GM12878 (cell line): ENCODE measurements around the gene ETS1. TPM values are rescaled to one million over a fixed set of nuclear protein-coding genes. Genes with fewer than 3 reads are reported as not detected.

Experiments used
- BCLAF1 ChIP-seq: fragments of 450-650 bp; IDR thresholded peaks from 2 replicates; pipeline ENCODE4 v1.6.1; 2017; ENCODE audit warnings: antibody characterized with exemption, mild to moderate bottlenecking, moderate library complexity
- BHLHE40 ChIP-seq, 2 experiments: fragments of 450-650 bp in 1 of 2; IDR thresholded peaks; 2 replicates each; pipeline ENCODE4 v1.6.1; 2011 to 2017; ENCODE audit warnings: low read depth in 2 of 2, borderline replicate concordance in 1 of 2, improper control_type of control experiment in 1 of 2, low read length in 1 of 2, mild to moderate bottlenecking in 1 of 2
- CEBPZ ChIP-seq: fragments of 150-350 bp; IDR thresholded peaks from 2 replicates; pipeline ENCODE4 v1.6.1; 2016; ENCODE audit warnings: low read depth, low read length
- CHD2 ChIP-seq: IDR thresholded peaks from 2 replicates; pipeline ENCODE4 v1.6.1; 2011; ENCODE audit warnings: low read depth, low read length, improper control_type of control experiment, borderline replicate concordance
- CTCF ChIP-seq, 3 experiments: IDR thresholded peaks in 2 of 3; conservative IDR thresholded peaks in 1 of 3; 2 replicates each; pipeline ENCODE4 v1.5.1; 2011; ENCODE audit warnings: low read depth in 3 of 3, low read length in 3 of 3, mild to moderate bottlenecking in 3 of 3, control low read depth in 2 of 3, moderate library complexity in 2 of 3, inconsistent platforms in 1 of 3, mixed read lengths in 1 of 3; ENCODE audit not compliant: control insufficient read depth in 2 of 3, insufficient read depth in 1 of 3; ENCODE audit errors: extremely low read depth in 1 of 3
- ELK1 ChIP-seq: IDR thresholded peaks from 2 replicates; pipeline ENCODE4 v1.6.1; 2012; ENCODE audit warnings: low read depth, low read length, improper control_type of control experiment
- ESRRA ChIP-seq: IDR thresholded peaks from 2 replicates; pipeline ENCODE4 v1.6.1; 2012; ENCODE audit warnings: mild to moderate bottlenecking, low read length, improper control_type of control experiment
- NBN ChIP-seq: fragments of 450-650 bp; IDR thresholded peaks from 2 replicates; pipeline ENCODE4 v1.6.1; 2016
- NFIC ChIP-seq: IDR thresholded peaks from 2 replicates; pipeline ENCODE4 v1.6.1; 2012; ENCODE audit warnings: low read depth, mild to moderate bottlenecking, inconsistent platforms, low read length, moderate library complexity
- NR2C1 ChIP-seq: fragments of 450-650 bp; IDR thresholded peaks from 2 replicates; pipeline ENCODE4 v1.6.1; 2017; ENCODE audit warnings: antibody characterized with exemption, mild to moderate bottlenecking, moderate library complexity
- POLR2AphosphoS2 ChIP-seq: IDR thresholded peaks from 2 replicates; pipeline ENCODE4 v1.6.1; 2011; ENCODE audit warnings: low read depth, mild to moderate bottlenecking, low read length, improper control_type of control experiment, moderate library complexity
- RAD21 ChIP-seq: IDR thresholded peaks from 2 replicates; pipeline ENCODE4 v1.6.1; 2011; ENCODE audit warnings: mild to moderate bottlenecking, low read depth, low read length, moderate library complexity; ENCODE audit not compliant: insufficient read depth
- RAD51 ChIP-seq: fragments of 450-650 bp; IDR thresholded peaks from 2 replicates; pipeline ENCODE4 v1.6.1; 2016; ENCODE audit warnings: moderate library complexity, mild to moderate bottlenecking, inconsistent platforms
- RFX5 ChIP-seq: IDR thresholded peaks from 2 replicates; pipeline ENCODE4 v1.6.1; 2011; ENCODE audit warnings: low read depth, low read length, improper control_type of control experiment
- TARDBP ChIP-seq: IDR thresholded peaks from 2 replicates; pipeline ENCODE4 v1.6.1; 2016; ENCODE audit warnings: borderline replicate concordance
- YY1 ChIP-seq: IDR thresholded peaks from 2 replicates; pipeline ENCODE4 v1.6.1; 2011; ENCODE audit warnings: low read depth, mild to moderate bottlenecking, low read length
- ZBTB33 ChIP-seq: fragments of 450-650 bp; IDR thresholded peaks from 2 replicates; pipeline ENCODE4 v1.6.1; 2017; ENCODE audit warnings: mild to moderate bottlenecking
- polyA plus RNA-seq, 11 experiments: library from polyadenylated mRNA; depleted of rRNA in 4 of 11; unstranded in 6 of 11; stranded (reverse) in 5 of 11; fragments of >200 nt; fragmentation: Nextera tagmentation in 4 of 11; fragmentation: Illumina TruSeq in 1 of 11; extraction: Ambion mirVana in 4 of 11; extraction: Trizol in 1 of 11; gene quantifications; 1 replicate in 1 of 11; 2 replicates in 10 of 11; pipeline versions ENCODE4 v1.2.1 to v1.2.3, GENCODE V29; 2011 to 2016; ENCODE audit warnings: inconsistent platforms in 2 of 11, missing spikeins in 2 of 11, low read depth in 1 of 11
- total RNA-seq, 4 experiments: library from RNA; depleted of rRNA in 3 of 4; stranded (reverse); fragments of >200 nt in 3 of 4; fragmentation: Illumina TruSeq in 1 of 4; extraction: Trizol in 1 of 4; gene quantifications; 2 replicates each; pipeline versions ENCODE4 v1.2.1 to v1.2.3, GENCODE V29; 2013 to 2021

Gene ETS1
- total and polyA plus RNA-seq, 10 of the 15 experiments (the other 5 are each of a cell fraction or from before 2014, with no cell fraction given) = 12.5 to 112 (median 55.5) TPM

GRCh38 chr11:128412847-128413791, 174.2 kb downstream of the ETS1 start (continued):
- TF ChIP-seq BCLAF1 = no peak
- TF ChIP-seq ZBTB33 = no peak
- TF ChIP-seq RAD21 = no peak
- TF ChIP-seq BHLHE40 (IDR thresholded peaks at IDR 0.05; ENCODE audit: borderline replicate concordance in 1 of 2, low read depth in 2 of 2, low read length in 1 of 2) = peak; percentile 12 to 13; a peak in 1 of 4 replicates
- TF ChIP-seq CTCF (IDR thresholded peaks at IDR 0.05 in 2 of 3, conservative IDR thresholded peaks at IDR 0.05 in 1 of 3; ENCODE audit: control insufficient read depth in 2 of 3, extremely low read depth in 1 of 3, insufficient read depth in 1 of 3, low read depth in 3 of 3, low read length in 3 of 3) = no peak
- TF ChIP-seq RFX5 = no peak
- TF ChIP-seq CEBPZ = no peak
- no peak for TF ChIP-seq POLR2AphosphoS2
- no peak for TF ChIP-seq CHD2
- no peak; the same call in 1 of the 2 replicates for TF ChIP-seq ESRRA
- TF ChIP-seq NBN = peak; percentile 84
- TF ChIP-seq ELK1 = no peak
- no peak; the same call in 1 of the 2 replicates for TF ChIP-seq RAD51
- TF ChIP-seq YY1 = no peak
- peak; percentile 92 for TF ChIP-seq NFIC
- no peak for TF ChIP-seq TARDBP
- no peak for TF ChIP-seq NR2C1
